GM12878 (cell line): Measurements from ENCODE around the gene LHFPL3. TPM values are rescaled to one million over a fixed set of nuclear protein-coding genes. Genes with fewer than 3 reads are reported as not detected.

ENCODE experiments used
- ATAC-seq: fragments of 200-7000 bp; cut with Tn5 transposase; 3 replicates; pipeline ENCODE4 v1.9.1; 2020; ENCODE audit warnings: mild to moderate bottlenecking, moderate library complexity
- BruUV-seq: library from RNA; stranded (reverse); fragments of 400-500 nt; replicated peaks from 2 replicates; lab custom pipeline; 2021; lab: Mats Ljungman, UMichigan
- CTCF ChIA-PET: fragments of 300-600 bp; sonication (Branson Sonifier 250); formaldehyde crosslinking; extraction: SDS; loops from one replicate; lab custom pipeline; 2021; ENCODE audit warnings: inconsistent platforms; lab: Yijun Ruan, JAX
- POLR2A ChIA-PET: fragments of 350-600 bp; formaldehyde crosslinking; extraction: SDS; loops from one replicate; lab custom pipeline; 2021; ENCODE audit warnings: inconsistent platforms; lab: Charles Lee
- RAD21 ChIA-PET: fragments of 300-600 bp; sonication (Branson Sonifier 250); formaldehyde crosslinking; loops from one replicate; lab custom pipeline; 2023; ENCODE audit warnings: antibody characterized with exemption; ENCODE audit not compliant: unreplicated experiment; lab: Charles Lee
- SMC1A ChIA-PET: fragments of 300-600 bp; sonication (Branson Sonifier 250); formaldehyde crosslinking; loops from one replicate; lab custom pipeline; 2023; ENCODE audit not compliant: unreplicated experiment, uncharacterized antibody; lab: Charles Lee
- DNase-seq: peaks from one replicate; pipeline ENCODE4 v3.0.0-alpha.2; 2011; ENCODE audit warnings: low read depth, low spot score
- FAIRE-seq: peaks from 3 replicates; lab custom pipeline; 2011; peaks lifted over from hg19 to GRCh38; lab: Jason Lieb, UNC
- H2AFZ ChIP-seq: 2 replicates; pipeline ENCODE4 v1.6.0; 2011; ENCODE audit warnings: low read depth, low read length, control low read depth; ENCODE audit not compliant: control insufficient read depth
- H3K27ac ChIP-seq: 2 replicates; pipeline ENCODE4 v1.5.1; 2011; ENCODE audit warnings: control low read depth; ENCODE audit not compliant: control insufficient read depth, insufficient read depth
- H3K27me3 ChIP-seq, 2 experiments: replicated peaks in 1 of 2; 2 replicates each; pipeline versions ENCODE4 v1.6.0 to v1.6.1; 2011; ENCODE audit warnings: low read length in 1 of 2; ENCODE audit not compliant: control insufficient read depth in 2 of 2, insufficient read depth in 2 of 2
- H3K36me3 ChIP-seq, 2 experiments: 2 replicates each; pipeline ENCODE4 v1.5.1; 2011; ENCODE audit warnings: low read length in 1 of 2; ENCODE audit not compliant: control insufficient read depth in 2 of 2, insufficient read depth in 2 of 2
- H3K4me1 ChIP-seq: 2 replicates; pipeline ENCODE4 v1.6.1; 2011; ENCODE audit warnings: mild to moderate bottlenecking, low read length, moderate library complexity, mixed read lengths; ENCODE audit not compliant: control insufficient read depth, insufficient read depth
- H3K4me2 ChIP-seq: 2 replicates; pipeline ENCODE4 v1.6.0; 2011; ENCODE audit warnings: control low read depth; ENCODE audit not compliant: control insufficient read depth, insufficient read depth
- H3K4me3 ChIP-seq: fragments of 200-600 bp; sonication (generic); 2 replicates; pipeline ENCODE4 v1.5.1; 2016
- H3K79me2 ChIP-seq: 2 replicates; pipeline ENCODE4 v1.6.0; 2011; ENCODE audit warnings: low read length; ENCODE audit not compliant: control insufficient read depth, insufficient read depth
- H3K9ac ChIP-seq: 2 replicates; pipeline ENCODE4 v1.8.0; 2011; ENCODE audit warnings: low read length, control low read depth, mixed read lengths; ENCODE audit not compliant: control insufficient read depth, insufficient read depth
- H3K9me3 ChIP-seq: replicated peaks from 3 replicates; pipeline ENCODE4 v1.5.1; 2011; ENCODE audit warnings: mild to moderate bottlenecking, low read length; ENCODE audit not compliant: control insufficient read depth, insufficient read depth
- H4K20me1 ChIP-seq: 2 replicates; pipeline ENCODE4 v1.6.0; 2011; ENCODE audit not compliant: control insufficient read depth, insufficient read depth
- ATF2 ChIP-seq: IDR thresholded peaks from 2 replicates; pipeline ENCODE4 v1.6.1; 2012; ENCODE audit warnings: low read length, inconsistent platforms
- BRCA1 ChIP-seq: IDR thresholded peaks from 2 replicates; pipeline ENCODE4 v1.6.1; 2011; ENCODE audit warnings: low read depth, low read length, improper control_type of control experiment
- CBX3 ChIP-seq: fragments of 200-600 bp; sonication (generic); IDR thresholded peaks from 2 replicates; pipeline ENCODE4 v1.6.1; 2016; ENCODE audit warnings: low read depth, borderline replicate concordance
- CEBPZ ChIP-seq: fragments of 150-350 bp; IDR thresholded peaks from 2 replicates; pipeline ENCODE4 v1.6.1; 2016; ENCODE audit warnings: low read depth, low read length
- CHD4 ChIP-seq: fragments of 200-600 bp; sonication (generic); IDR thresholded peaks from 2 replicates; pipeline ENCODE4 v1.6.1; 2016; ENCODE audit warnings: mild to moderate bottlenecking
- CREB1 ChIP-seq: IDR thresholded peaks from 2 replicates; pipeline ENCODE4 v1.6.1; 2012; ENCODE audit warnings: low read depth, mild to moderate bottlenecking, inconsistent platforms
- GABPA ChIP-seq: IDR thresholded peaks from 2 replicates; pipeline ENCODE4 v1.6.1; 2014; ENCODE audit warnings: antibody characterized with exemption, low read depth, mild to moderate bottlenecking, inconsistent platforms
- HDAC6 ChIP-seq: fragments of 200-600 bp; sonication (generic); IDR thresholded peaks from one replicate; pipeline ENCODE4 v1.8.0; 2017; ENCODE audit warnings: antibody characterized with exemption; ENCODE audit not compliant: unreplicated experiment
- MAX ChIP-seq: IDR thresholded peaks from 2 replicates; pipeline ENCODE4 v1.6.1; 2012; ENCODE audit warnings: low read depth, low read length, improper control_type of control experiment
- NKRF ChIP-seq: fragments of 450-650 bp; conservative IDR thresholded peaks from 2 replicates; pipeline ENCODE4 v1.6.1; 2017; ENCODE audit warnings: mild to moderate bottlenecking, moderate library complexity
- PBX3 ChIP-seq: IDR thresholded peaks from 2 replicates; pipeline ENCODE4 v1.6.1; 2011; ENCODE audit warnings: mild to moderate bottlenecking, low read depth, low read length, moderate library complexity; ENCODE audit not compliant: insufficient replicate concordance
- SIX5 ChIP-seq: IDR thresholded peaks from 2 replicates; pipeline ENCODE4 v1.6.1; 2011; ENCODE audit warnings: mild to moderate bottlenecking, low read depth, low read length, moderate library complexity; ENCODE audit not compliant: severe bottlenecking
- TCF7 ChIP-seq: IDR thresholded peaks from 2 replicates; pipeline ENCODE4 v1.6.1; 2014; ENCODE audit warnings: antibody characterized with exemption, borderline replicate concordance
- ZNF274 ChIP-seq: IDR thresholded peaks from one replicate; pipeline ENCODE4 v1.8.0; 2011; ENCODE audit not compliant: insufficient read length, insufficient read depth
- ZZZ3 ChIP-seq: IDR thresholded peaks from 2 replicates; pipeline ENCODE4 v1.6.1; 2011; ENCODE audit warnings: low read depth; ENCODE audit not compliant: control insufficient read depth, insufficient read length
- WGBS: methylation state at CpG from one replicate; pipeline ENCODE4 v1.1.6; 2016; ENCODE audit warnings: low lambda C conversion rate; ENCODE audit not compliant: insufficient replicate concordance, insufficient coverage; ENCODE audit errors: missing lambda C conversion rate; 5-methylcytosine and 5-hydroxymethylcytosine counted together
- in situ Hi-C: fragments of 300-500 bp; cut with MboI; formaldehyde crosslinking; loops from 9 replicates; pipeline ENCODE4 v1.14.3; 2018; ENCODE audit warnings: mixed read lengths
- intact Hi-C: fragments of 100-400 bp; cut with micrococcal nuclease; formaldehyde crosslinking; loops from one replicate; pipeline ENCODE4 v1.14.2; 2022; ENCODE audit not compliant: unreplicated experiment
- polyA plus RNA-seq, 11 experiments: library from polyadenylated mRNA; depleted of rRNA in 4 of 11; unstranded in 6 of 11; stranded (reverse) in 5 of 11; fragments of >200 nt; fragmentation: Nextera tagmentation in 4 of 11; fragmentation: Illumina TruSeq in 1 of 11; extraction: Ambion mirVana in 4 of 11; extraction: Trizol in 1 of 11; gene quantifications; 1 replicate in 1 of 11; 2 replicates in 10 of 11; pipeline versions ENCODE4 v1.2.1 to v1.2.3, GENCODE V29; 2011 to 2016; ENCODE audit warnings: inconsistent platforms in 2 of 11, missing spikeins in 2 of 11, low read depth in 1 of 11
- total RNA-seq, 4 experiments: library from RNA; depleted of rRNA in 3 of 4; stranded (reverse); fragments of >200 nt in 3 of 4; fragmentation: Illumina TruSeq in 1 of 4; extraction: Trizol in 1 of 4; gene quantifications; 2 replicates each; pipeline versions ENCODE4 v1.2.1 to v1.2.3, GENCODE V29; 2013 to 2021

LHFPL3 gene
- total and polyA plus RNA-seq, 10 of the 15 experiments (the other 5 are each of a cell fraction or from before 2014, with no cell fraction given), result 0.09 TPM; not detected in 9

- Histone ChIP-seq H3K4me2 (no peak overlapping the region), H4K20me1 (no peaks in the 10 kb centered on the region), H3K9ac (no peak overlapping the region), H2AFZ (no peak overlapping the region), H3K36me3 (no peaks in the 10 kb centered on the region), H3K9me3 (no peaks in the 10 kb centered on the region), H3K27ac (no peak overlapping the region), H3K4me3 (no peak overlapping the region), H3K4me1 (no peaks in the 10 kb centered on the region), H3K27me3 (no peaks in the 10 kb centered on the region), H3K79me2 (no peaks in the 10 kb centered on the region)
- ATAC-seq, result no peak
- intact Hi-C loops (no loop called here), in situ Hi-C loops (no loop called here)
- no peak for DNase-seq
- WGBS, result 0% methylated on average over 1 of the region's 1 CpG
- ChIA-PET RAD21 (no interaction called here), CTCF (no interaction called here), POLR2A (no interaction called here), SMC1A (no interaction called here)
- BruUV-seq, result no TSS peak
- FAIRE-seq, result no peak
- TF ChIP-seq ATF2 (no peak), NKRF (no peak), TCF7 (no peak), CREB1 (no peak), CEBPZ (no peak), BRCA1 (no peak), ZZZ3 (no peak), CBX3 (no peak), PBX3 (no peak), MAX (no peak), ZNF274 (no peak), HDAC6 (no peak), GABPA (no peak), CHD4 (no peak), SIX5 (no peak)
Measured at GRCh38 chr7:104444017-104444416, 115.6 kb downstream of the LHFPL3 start.
